Right lobe of liver (tissue), 6 donors: ENCODE measurements around the gene ILDR2. TPM values are rescaled to one million over a fixed set of nuclear protein-coding genes. Genes with fewer than 3 reads are reported as not detected.

ENCODE experiments used
- ATAC-seq, 4 donors: fragments of 200-7000 bp; cut with Tn5 transposase; one replicate each; pipeline ENCODE4 v1.9.1; 2020; ENCODE audit warnings: mild to moderate bottlenecking in 4 of 4, moderate library complexity in 4 of 4
- DNase-seq, 3 donors: peaks; one replicate each; pipeline ENCODE4 v3.0.0-alpha.2; 2020
- H3K27ac ChIP-seq, 3 donors: fragments of 200-600 bp; one replicate each; pipeline ENCODE4 v1.8.0; 2022
- H3K27me3 ChIP-seq, 2 donors: fragments of 200-600 bp; one replicate each; pipeline ENCODE4 v1.8.0; 2022
- H3K36me3 ChIP-seq, 4 donors: fragments of 200-600 bp; sonication (generic) in 1 of 4; one replicate each; pipeline versions ENCODE4 v1.5.1 to v1.8.0; 2017 to 2022; ENCODE audit warnings: control low read depth in 1 of 4
- H3K4me1 ChIP-seq, 4 donors: fragments of 200-600 bp; sonication (generic) in 1 of 4; one replicate each; pipeline versions ENCODE4 v1.5.1 to v1.8.0; 2017 to 2022; ENCODE audit warnings: control low read depth in 1 of 4
- H3K4me3 ChIP-seq, 3 donors: fragments of 200-600 bp; one replicate each; pipeline ENCODE4 v1.8.0; 2022
- H3K9me3 ChIP-seq, 4 donors: fragments of 200-600 bp; sonication (generic) in 1 of 4; one replicate each; pipeline versions ENCODE4 v1.5.1 to v1.8.0; 2017 to 2022; ENCODE audit warnings: control low read depth in 1 of 4
- CTCF ChIP-seq, 4 donors: fragments of 200-600 bp in 3 of 4; fragments of 450-650 bp in 1 of 4; IDR thresholded peaks; one replicate each; pipeline versions ENCODE4 v1.5.1 to v1.8.0; 2016 to 2022; ENCODE audit warnings: antibody characterized with exemption in 4 of 4, mild to moderate bottlenecking in 2 of 4
- POLR2A ChIP-seq: fragments of 450-650 bp; IDR thresholded peaks from one replicate; pipeline ENCODE4 v1.6.1; 2017; ENCODE audit warnings: antibody characterized with exemption, mild to moderate bottlenecking
- WGBS: methylation state at CpG from one replicate; pipeline ENCODE4 v1.1.6; 2018; ENCODE audit warnings: low coverage, low lambda C conversion rate; ENCODE audit not compliant: insufficient coverage; ENCODE audit errors: missing lambda C conversion rate; 5-methylcytosine and 5-hydroxymethylcytosine counted together
- intact Hi-C, 2 donors: fragments of 100-400 bp; cut with DNase I; formaldehyde crosslinking; loops; one replicate each; pipeline versions ENCODE4 v1.11.2 to v1.14.1; 2022
- total RNA-seq, 6 experiments: library from RNA; depleted of rRNA in 2 of 6; stranded (reverse); fragments of >200 nt in 2 of 6; fragmentation: NEBNext Ultra II Directional in 3 of 6; extraction: Animal tissue kit (Norgen Biotek cat#: 25700) in 3 of 6; gene quantifications; one replicate each; pipeline versions ENCODE4 v1.1.0 to v1.2.4, GENCODE V29; 2016 to 2023
- donor health status: DM: no; HTN: yes; CAD: no.
- donor health status: DM: no; HTN: no; CAD: no.
- donor health status: DM: no; HTN: no; CAD: no.
- donor health status: DM: no; HTN: yes; CAD: no.
- donor health status: DM: no; HTN: yes; CAD: no.

Gene ILDR2
- total RNA-seq, 6 experiments from 2014 or later, result 1.4 to 3.7 (median 2.2) TPM

GRCh38 chr1:166889776-166890175 lies 85.6 kb downstream of the ILDR2 start:
- no peaks in the 10 kb centered on the region for H3K27me3 ChIP-seq
- TF ChIP-seq POLR2A (no peak), CTCF (IDR thresholded peaks at IDR 0.05) (no peak)
- no peak overlapping the region for H3K27ac ChIP-seq
- H3K4me3 ChIP-seq, result no peak overlapping the region
- H3K9me3 ChIP-seq, result no peaks in the 10 kb centered on the region
- no peaks in the 10 kb centered on the region for H3K4me1 ChIP-seq
- no peaks in the 10 kb centered on the region for H3K36me3 ChIP-seq
- ATAC-seq, result no peak
- intact Hi-C loops, result no loop called here
- DNase-seq, result no peak

GRCh38 chr1:166888373-166889111 lies 86.8 kb downstream of the ILDR2 start:
- H3K27ac ChIP-seq, result no peak overlapping the region
- no peaks in the 10 kb centered on the region for H3K9me3 ChIP-seq
- WGBS, result 78% methylated on average over 4 of the region's 4 CpGs
- H3K27me3 ChIP-seq, result no peaks in the 10 kb centered on the region
- H3K36me3 ChIP-seq, result no peaks in the 10 kb centered on the region
- intact Hi-C loops, result no loop called here
- ATAC-seq, result no peak
- H3K4me3 ChIP-seq, result no peak overlapping the region
- H3K4me1 ChIP-seq, result peaks cover 0 to 5% (median 0%) of the 10 kb centered on the region in 4 donors
- DNase-seq, result no peak
- TF ChIP-seq CTCF (IDR thresholded peaks at IDR 0.05) (no peak), POLR2A (no peak)

GRCh38 chr1:166884971-166885370 lies 90.4 kb downstream of the ILDR2 start:
- ATAC-seq (no peak), DNase-seq (no peak)
- 83% methylated on average over 1 of the region's 3 CpGs for WGBS
- intact Hi-C loops, result no loop called here
- H3K27me3 ChIP-seq, result no peaks in the 10 kb centered on the region
- no peaks in the 10 kb centered on the region for H3K36me3 ChIP-seq
- no peaks in the 10 kb centered on the region for H3K9me3 ChIP-seq
- no peak for TF ChIP-seq CTCF (IDR thresholded peaks at IDR 0.05)
- no peak for TF ChIP-seq POLR2A
- no peak overlapping the region for H3K27ac ChIP-seq
- no peak overlapping the region for H3K4me3 ChIP-seq
- H3K4me1 ChIP-seq, result peaks cover 0 to 5% (median 0%) of the 10 kb centered on the region in 4 donors

GRCh38 chr1:166884040-166884642 lies 91.2 kb downstream of the ILDR2 start:
- Histone ChIP-seq H3K27me3 (no peaks in the 10 kb centered on the region), H3K9me3 (no peaks in the 10 kb centered on the region), H3K4me3 (no peak overlapping the region), H3K4me1 (peaks cover 0 to 5% (median 0%) of the 10 kb centered on the region in 4 donors), H3K36me3 (no peaks in the 10 kb centered on the region), H3K27ac (no peak overlapping the region)
- TF ChIP-seq CTCF (IDR thresholded peaks at IDR 0.05) (peak; percentile 40 to 59 (median 50)), POLR2A (no peak)
- intact Hi-C loops, result no loop called here
- peak; percentile 48 to 59 (median 52) for DNase-seq
- WGBS, result 22% methylated on average over 8 of the region's 44 CpGs
- ATAC-seq, result peak; percentile 76 to 83 (median 80)
